Peyer's patch (tissue), 4 donors: ENCODE data around the gene C1QTNF6. TPM values are rescaled to one million over a fixed set of nuclear protein-coding genes. Genes with fewer than 3 reads are reported as not detected.
"Not testable (repeated sequence)": the region's sequence is repeated elsewhere in the genome, so short reads cannot be mapped to it uniquely, and the experiment has no call there.

Experiments
- DNase-seq, 3 donors: peaks; one replicate each; pipeline ENCODE4 v3.0.0-alpha.2; 2017 to 2019
- H3K27ac ChIP-seq, 4 donors: fragments of 200-600 bp; sonication (generic); one replicate each; pipeline ENCODE4 v1.5.1; 2016 to 2019
- H3K27me3 ChIP-seq, 2 donors: fragments of 200-600 bp; sonication (generic); one replicate each; pipeline ENCODE4 v1.5.1; 2019
- H3K36me3 ChIP-seq, 3 donors: fragments of 200-600 bp; sonication (generic); one replicate each; pipeline ENCODE4 v1.5.1; 2016 to 2019
- H3K4me1 ChIP-seq, 4 donors: fragments of 200-600 bp; sonication (generic); one replicate each; pipeline ENCODE4 v1.5.1; 2016 to 2019
- H3K4me3 ChIP-seq, 4 donors: fragments of 200-600 bp; sonication (generic); 1 replicate in 3 of 4; 2 replicates in 1 of 4; pipeline ENCODE4 v1.5.1; 2016 to 2019; ENCODE audit warnings: mild to moderate bottlenecking in 1 of 4
- H3K9me3 ChIP-seq, 4 donors: fragments of 200-600 bp; sonication (generic); one replicate each; pipeline ENCODE4 v1.5.1; 2016 to 2019; ENCODE audit warnings: mild to moderate bottlenecking in 1 of 4
- CTCF ChIP-seq, 6 experiments: fragments of 450-650 bp in 4 of 6; fragments of 200-600 bp in 2 of 6; sonication (generic) in 1 of 6; IDR thresholded peaks; one replicate each; pipeline ENCODE4 v1.5.1; 2017 to 2019; ENCODE audit warnings: antibody characterized with exemption in 6 of 6, mild to moderate bottlenecking in 3 of 6, moderate library complexity in 1 of 6
- POLR2A ChIP-seq, 2 donors: fragments of 450-650 bp; IDR thresholded peaks; one replicate each; pipeline ENCODE4 v1.5.1; 2017; ENCODE audit warnings: antibody characterized with exemption in 2 of 2, mild to moderate bottlenecking in 2 of 2, moderate library complexity in 2 of 2
- total RNA-seq, 4 donors: library from RNA; depleted of rRNA; stranded (reverse); fragments of >200 nt; gene quantifications; one replicate each; pipeline ENCODE4 v1.1.0, GENCODE V29; 2016

C1QTNF6 gene
- total RNA-seq, 4 donors from 2014 or later = 3.9 to 9.4 (median 5.9) TPM

GRCh38 chr22:37171662-37172061, 16.4 kb downstream of the C1QTNF6 start:
- TF ChIP-seq CTCF (IDR thresholded peaks at IDR 0.05) (no peak), POLR2A (IDR thresholded peaks at IDR 0.05) (no peak)
- Histone ChIP-seq H3K27ac (no peak overlapping the region), H3K9me3 (no peaks in the 10 kb centered on the region), H3K27me3 (no peaks in the 10 kb centered on the region), H3K4me1 (peaks cover 4 to 38% (median 9%) of the 10 kb centered on the region in 4 donors), H3K4me3 (no peak overlapping the region), H3K36me3 (no peaks in the 10 kb centered on the region)
- DNase-seq = no peak

GRCh38 chr22:37170689-37171405, 17.2 kb downstream of the C1QTNF6 start:
- H3K36me3 ChIP-seq, DNase-seq, H3K9me3 ChIP-seq, H3K4me3 ChIP-seq, H3K27me3 ChIP-seq: not testable (repeated sequence)
- Histone ChIP-seq H3K4me1 (peaks cover 3 to 31% (median 9%) of the 10 kb centered on the region in 4 donors), H3K27ac (peak overlapping the region in 2 of 4 donors; percentile 30 to 57)

GRCh38 chr22:37169947-37170688, 17.9 kb downstream of the C1QTNF6 start:
- Histone ChIP-seq H3K4me1 (peaks cover 3 to 28% (median 9%) of the 10 kb centered on the region in 4 donors), H3K27me3 (no peaks in the 10 kb centered on the region), H3K9me3 (no peaks in the 10 kb centered on the region), H3K36me3 (no peaks in the 10 kb centered on the region), H3K4me3 (no peak overlapping the region), H3K27ac (peak overlapping the region in 2 of 4 donors; percentile 30 to 57)
- TF ChIP-seq CTCF (IDR thresholded peaks at IDR 0.05) = no peak
- no peak for TF ChIP-seq POLR2A (IDR thresholded peaks at IDR 0.05)
- peak in 2 of 3 donors; percentile 43 to 47 for DNase-seq

- Histone ChIP-seq H3K9me3 (no peaks in the 10 kb centered on the region), H3K36me3 (no peaks in the 10 kb centered on the region), H3K27me3 (no peaks in the 10 kb centered on the region), H3K4me1 (peaks cover 3 to 28% (median 12%) of the 10 kb centered on the region in 4 donors), H3K4me3 (no peak overlapping the region), H3K27ac (no peak overlapping the region)
- peak in 1 of 3 donors; percentile 23 for DNase-seq
- TF ChIP-seq POLR2A (IDR thresholded peaks at IDR 0.05) = no peak
Observed at GRCh38 chr22:37169406-37169805, 18.6 kb downstream of the C1QTNF6 start.

- Histone ChIP-seq H3K4me3 (no peak overlapping the region), H3K27me3 (no peaks in the 10 kb centered on the region), H3K36me3 (no peaks in the 10 kb centered on the region), H3K4me1 (peaks cover 3 to 34% (median 22%) of the 10 kb centered on the region in 4 donors), H3K9me3 (no peaks in the 10 kb centered on the region), H3K27ac (peak overlapping the region in 3 of 4 donors; percentile 33 to 64 (median 53))
- TF ChIP-seq POLR2A (IDR thresholded peaks at IDR 0.05) (no peak), CTCF (IDR thresholded peaks at IDR 0.05) (peak in 2 of 6 experiments; percentile 29 to 33)
- peak in 1 of 3 donors; percentile 51 for DNase-seq
Observed at GRCh38 chr22:37167981-37168647, 19.9 kb downstream of the C1QTNF6 start.

GRCh38 chr22:37167176-37167980, 20.7 kb downstream of the C1QTNF6 start:
- DNase-seq = peak in 2 of 3 donors; percentile 48 to 51
- H3K4me1 ChIP-seq = peaks cover 3 to 34% (median 27%) of the 10 kb centered on the region in 4 donors
- peak overlapping the region in 1 of 4 donors; percentile 6 for H3K4me3 ChIP-seq
- H3K36me3 ChIP-seq = no peaks in the 10 kb centered on the region
- no peaks in the 10 kb centered on the region for H3K9me3 ChIP-seq
- H3K27ac ChIP-seq = peak overlapping the region; percentile 19 to 64 (median 43)
- no peak for TF ChIP-seq POLR2A (IDR thresholded peaks at IDR 0.05)
- no peak for TF ChIP-seq CTCF (IDR thresholded peaks at IDR 0.05)
- no peaks in the 10 kb centered on the region for H3K27me3 ChIP-seq
